GM12801 (cell line): Measurements from ENCODE around the gene FBXO45.

Experiments used
- CTCF ChIP-seq: IDR thresholded peaks from one replicate; pipeline ENCODE4 v1.5.1; 2011; ENCODE audit warnings: control low read depth; ENCODE audit not compliant: insufficient read length; ENCODE audit errors: extremely low read depth

The FBXO45 gene

GRCh38 chr3:196617256-196617655 lies 48.8 kb downstream of the FBXO45 start:
- TF ChIP-seq CTCF = no peak

GRCh38 chr3:196619223-196619622 lies 50.8 kb downstream of the FBXO45 start:
- TF ChIP-seq CTCF = no peak

- no peak for TF ChIP-seq CTCF
These were observed 51.7 kb downstream of the FBXO45 start for GRCh38 chr3:196620161-196620604.

- TF ChIP-seq CTCF = no peak
These were observed 52.2 kb downstream of the FBXO45 start for GRCh38 chr3:196620684-196621083.

GRCh38 chr3:196621611-196622010 lies 53.2 kb downstream of the FBXO45 start:
- TF ChIP-seq CTCF = no peak

- TF ChIP-seq CTCF = no peak
These were observed 55.8 kb downstream of the FBXO45 start for GRCh38 chr3:196624067-196624790.

GRCh38 chr3:196624907-196625306 lies 56.4 kb downstream of the FBXO45 start:
- no peak for TF ChIP-seq CTCF

- TF ChIP-seq CTCF = no peak
These were observed 56.9 kb downstream of the FBXO45 start for GRCh38 chr3:196625331-196625730.
